NCI-H2171 treated with DMSO at 0.1 percent for 48 hours (cell line): Measurements from ENCODE around the gene MAN1B1.

Experiments used
- DNase-seq: peaks from one replicate; lab custom pipeline; 2025; lab: John Stamatoyannopoulos, UW

The MAN1B1 gene

DNA sequence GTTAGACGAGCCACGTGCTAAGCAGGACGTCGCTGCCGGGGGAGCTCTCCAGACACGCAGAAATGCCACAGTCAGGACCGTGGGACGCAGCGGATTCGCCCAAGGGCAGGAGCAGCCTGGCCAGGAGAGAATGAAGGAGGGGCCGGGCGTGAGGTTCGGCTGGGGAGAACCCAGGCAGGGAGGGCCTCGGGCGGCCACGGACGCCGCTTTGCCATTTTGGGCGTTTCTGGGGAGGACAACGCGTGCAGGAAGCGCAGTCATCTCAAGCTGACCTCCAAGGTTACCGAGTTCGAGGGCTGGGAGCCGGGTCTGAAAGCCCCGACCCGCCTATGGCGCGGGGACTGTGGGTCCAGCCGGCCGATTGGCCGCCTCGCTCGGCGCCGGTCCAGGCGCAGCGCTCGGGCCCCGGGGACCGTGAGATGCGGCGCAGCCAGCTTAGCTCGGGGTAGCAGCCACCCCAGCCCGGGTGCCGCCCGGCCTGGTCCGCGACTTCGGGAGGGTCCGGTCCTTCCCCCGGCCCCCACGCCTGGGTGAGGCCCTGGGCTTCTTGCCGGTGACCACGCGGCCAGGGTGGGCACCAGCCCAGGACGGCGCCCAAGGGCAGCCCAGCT, 760 bp upstream of the MAN1B1 start:
- peak; percentile 30 for DNase-seq

DNA sequence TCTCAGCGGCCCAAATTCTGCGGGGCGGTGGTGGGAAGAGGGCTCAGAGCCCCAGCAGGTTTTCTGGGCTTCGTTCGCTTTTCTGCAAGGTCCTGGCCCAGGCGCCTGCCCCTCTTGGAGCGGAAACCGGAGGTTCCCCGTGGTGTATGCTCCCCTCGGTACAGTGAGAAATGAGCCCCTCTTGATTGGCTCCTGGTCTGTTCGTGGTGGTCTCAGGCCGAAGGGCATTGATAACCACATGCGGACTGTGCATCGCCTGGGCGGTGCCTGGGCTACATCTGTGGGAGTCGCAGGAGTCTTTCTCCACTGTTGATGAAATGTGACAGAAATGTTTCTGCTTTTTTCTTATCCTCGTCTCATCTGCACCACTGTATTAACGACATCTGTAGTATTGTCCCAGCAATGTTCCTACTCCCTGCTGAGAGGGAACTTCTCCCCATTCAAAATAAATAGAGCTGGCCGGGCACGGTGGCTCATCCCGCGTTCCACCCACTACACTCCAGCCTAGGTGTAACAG, 682 bp downstream of the MAN1B1 start:
- DNase-seq = no peak

DNA sequence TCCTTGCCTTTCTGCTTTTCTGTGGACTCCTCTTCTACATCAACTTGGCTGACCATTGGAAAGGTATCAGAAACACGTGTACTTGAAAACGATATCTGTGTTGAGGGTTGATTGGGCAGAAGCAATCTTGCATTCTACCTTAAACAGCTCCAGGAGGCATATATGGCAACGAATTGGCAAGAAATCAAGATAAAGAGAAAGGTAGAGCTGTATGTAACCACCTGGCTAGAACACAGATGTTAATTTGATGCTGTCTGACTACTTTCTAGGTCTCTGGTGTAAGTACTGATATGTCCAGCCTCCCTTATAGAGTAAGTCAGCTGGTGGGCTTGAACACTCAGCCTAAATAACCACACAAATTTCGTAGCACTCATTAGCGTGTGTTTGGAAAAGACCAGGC, 1.3 kb downstream of the MAN1B1 start:
- peak; percentile 77 for DNase-seq

DNA sequence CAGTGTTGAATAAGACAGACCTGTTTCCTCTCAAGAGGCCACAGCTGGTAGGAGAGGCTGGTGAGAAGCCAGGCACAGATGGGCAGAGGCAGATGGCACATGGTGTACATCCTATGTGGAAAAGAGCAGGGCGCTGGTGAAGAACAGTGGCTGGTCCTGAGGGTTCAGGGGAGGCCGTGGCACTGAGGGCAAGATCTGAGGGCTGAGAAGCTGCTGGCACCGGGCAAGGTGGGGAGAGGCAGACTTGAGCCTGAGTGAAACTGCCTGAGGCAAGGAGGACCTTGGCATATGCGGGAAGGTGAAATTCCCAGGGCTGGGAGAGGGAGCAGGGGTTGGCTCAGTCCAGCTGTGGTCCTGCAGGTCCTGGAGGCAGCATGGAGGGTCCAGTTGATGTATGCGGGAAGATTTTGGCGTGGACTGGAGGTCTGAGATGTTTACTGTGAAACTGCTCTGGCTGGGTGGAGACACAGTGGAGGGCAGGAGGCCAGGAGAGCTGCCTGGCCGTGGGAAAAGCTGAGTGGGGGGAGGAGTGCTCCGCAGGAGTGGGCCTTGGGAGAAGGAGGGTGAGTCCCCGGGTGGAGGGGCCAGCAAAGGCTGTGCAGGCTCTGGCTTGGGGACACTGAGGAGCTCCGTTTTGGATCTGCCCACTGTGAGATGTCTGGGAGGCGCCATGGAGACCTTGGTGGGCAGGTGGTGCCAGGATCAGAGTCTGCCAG, 2.6 kb downstream of the MAN1B1 start:
- peak; percentile 89 for DNase-seq

DNA sequence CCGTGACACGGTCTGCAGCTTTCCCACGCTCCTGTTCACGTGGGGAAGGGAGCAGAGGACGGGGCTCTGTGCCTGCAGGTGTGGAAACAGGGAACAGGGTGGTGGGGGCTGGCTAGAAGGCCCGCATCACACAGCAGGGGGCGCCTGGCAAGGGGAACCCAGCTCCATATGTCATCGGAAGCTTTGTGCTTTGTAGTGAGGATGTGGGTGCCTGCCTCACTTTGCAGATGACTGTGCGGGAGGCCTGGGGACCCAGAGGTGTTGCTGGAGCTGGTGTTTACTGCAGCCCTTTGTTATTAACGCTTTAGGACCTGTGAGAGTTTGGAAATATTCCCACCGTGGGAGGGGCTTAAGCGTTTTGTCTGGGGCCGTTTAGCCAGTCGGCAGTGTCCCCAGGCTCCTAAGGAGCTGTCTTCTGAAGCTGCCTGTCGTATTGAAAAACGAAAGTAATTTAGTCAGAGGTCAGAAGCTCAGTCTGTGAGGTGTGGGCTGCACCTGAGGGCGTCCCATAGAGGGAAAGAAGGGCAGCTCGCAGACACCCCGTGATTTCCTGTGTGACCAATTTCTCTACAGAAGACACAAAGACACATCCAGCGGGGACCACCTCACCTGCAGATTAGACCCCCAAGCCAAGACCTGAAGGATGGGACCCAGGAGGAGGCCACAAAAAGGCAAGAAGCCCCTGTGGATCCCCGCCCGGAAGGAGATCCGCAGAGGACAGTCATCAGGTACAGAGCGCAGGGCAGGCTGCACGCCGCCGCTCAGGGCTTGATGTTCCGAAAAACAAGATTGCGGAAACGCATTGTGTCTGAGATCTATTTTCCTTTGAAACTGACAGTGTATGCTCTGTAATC, 9.1 kb downstream of the MAN1B1 start:
- DNase-seq = peak; percentile 71

DNA sequence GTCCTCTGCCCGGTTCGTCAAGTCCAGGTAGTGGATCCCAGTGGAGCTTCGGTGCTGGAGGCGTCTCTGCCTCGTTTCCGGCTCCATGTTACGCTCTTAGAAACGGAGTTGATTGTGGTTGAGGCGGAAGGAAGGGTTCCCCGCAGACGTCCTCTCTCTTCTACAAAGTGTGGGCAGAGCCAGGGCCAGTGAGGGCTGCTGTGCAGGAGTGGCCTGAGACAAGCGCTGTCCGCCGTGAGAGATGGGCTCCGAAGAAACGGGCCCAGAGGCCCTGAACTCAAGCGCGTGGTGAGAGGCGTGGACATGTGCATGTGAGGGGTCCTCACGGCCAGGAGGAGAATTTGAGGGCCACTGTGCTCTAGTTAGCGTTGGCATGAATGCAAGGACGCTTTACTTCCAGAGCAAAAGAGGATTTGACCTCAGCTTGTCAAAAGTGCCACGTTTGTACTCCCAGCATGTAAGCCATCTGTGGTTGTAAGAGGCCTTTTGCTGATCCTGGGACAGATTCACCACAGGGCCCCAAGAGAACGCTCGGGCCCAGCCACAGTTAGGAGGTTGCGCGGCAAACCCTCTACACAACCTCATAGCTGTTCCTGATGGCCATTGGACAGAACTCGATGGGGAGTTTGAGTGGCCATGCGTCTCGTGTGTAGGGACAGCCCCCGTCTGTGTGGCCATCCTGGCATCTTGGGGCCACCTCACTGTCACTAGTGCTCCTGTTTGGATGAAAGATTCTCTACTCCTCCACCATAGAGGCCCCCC, 10.2 kb downstream of the MAN1B1 start:
- no peak for DNase-seq

DNA sequence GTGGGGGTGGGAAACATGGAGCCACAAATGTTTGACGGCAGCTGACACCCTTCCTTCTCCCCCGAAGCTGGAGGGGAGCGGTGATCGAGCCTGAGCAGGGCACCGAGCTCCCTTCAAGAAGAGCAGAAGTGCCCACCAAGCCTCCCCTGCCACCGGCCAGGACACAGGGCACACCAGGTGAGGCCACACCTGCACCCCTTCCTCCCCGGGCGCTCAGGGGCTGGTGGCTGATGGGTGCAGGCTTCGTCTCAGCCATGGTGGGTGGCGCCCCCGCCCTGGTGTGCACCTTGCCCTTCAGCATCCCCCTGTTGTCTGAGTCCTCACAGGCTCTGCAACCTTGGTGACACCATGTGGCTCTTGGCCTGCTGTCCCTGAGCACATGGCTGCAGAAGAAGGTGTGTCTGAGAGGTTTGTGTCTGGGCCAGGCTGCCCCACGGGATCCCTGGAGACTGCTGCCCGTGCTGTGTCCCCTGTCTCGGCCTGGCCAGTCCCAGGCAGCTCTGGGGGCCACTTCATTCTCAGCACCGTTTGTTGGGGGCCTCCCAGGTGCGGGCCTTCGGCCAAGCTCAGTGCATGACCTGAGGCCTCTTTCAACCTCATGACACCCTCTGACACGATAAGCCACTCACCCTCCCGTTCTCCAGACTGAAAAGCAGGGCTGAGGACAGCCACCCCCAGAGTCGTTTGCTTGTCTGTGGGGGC, 11.1 kb downstream of the MAN1B1 start:
- no peak for DNase-seq

DNA sequence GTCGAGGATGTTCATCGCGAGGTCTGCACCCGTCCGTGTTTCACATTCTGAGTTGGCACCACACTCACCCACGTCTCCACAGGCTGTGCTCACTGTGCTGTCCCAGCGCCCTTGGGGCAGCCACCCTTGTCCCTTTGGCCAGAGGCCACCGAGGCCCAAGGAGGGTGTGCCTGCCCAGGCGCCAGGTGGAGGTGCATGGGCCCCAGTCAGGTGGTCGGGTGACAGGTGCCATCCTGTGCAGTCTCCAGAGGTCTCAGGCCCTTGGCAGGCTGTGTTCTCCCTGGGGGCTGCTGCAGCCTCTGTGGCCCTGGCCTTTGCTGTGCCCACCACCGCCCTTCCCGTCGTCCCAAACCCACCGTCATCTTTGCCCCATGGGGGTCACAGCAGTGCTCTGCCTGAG, 12.4 kb downstream of the MAN1B1 start:
- DNase-seq = no peak

DNA sequence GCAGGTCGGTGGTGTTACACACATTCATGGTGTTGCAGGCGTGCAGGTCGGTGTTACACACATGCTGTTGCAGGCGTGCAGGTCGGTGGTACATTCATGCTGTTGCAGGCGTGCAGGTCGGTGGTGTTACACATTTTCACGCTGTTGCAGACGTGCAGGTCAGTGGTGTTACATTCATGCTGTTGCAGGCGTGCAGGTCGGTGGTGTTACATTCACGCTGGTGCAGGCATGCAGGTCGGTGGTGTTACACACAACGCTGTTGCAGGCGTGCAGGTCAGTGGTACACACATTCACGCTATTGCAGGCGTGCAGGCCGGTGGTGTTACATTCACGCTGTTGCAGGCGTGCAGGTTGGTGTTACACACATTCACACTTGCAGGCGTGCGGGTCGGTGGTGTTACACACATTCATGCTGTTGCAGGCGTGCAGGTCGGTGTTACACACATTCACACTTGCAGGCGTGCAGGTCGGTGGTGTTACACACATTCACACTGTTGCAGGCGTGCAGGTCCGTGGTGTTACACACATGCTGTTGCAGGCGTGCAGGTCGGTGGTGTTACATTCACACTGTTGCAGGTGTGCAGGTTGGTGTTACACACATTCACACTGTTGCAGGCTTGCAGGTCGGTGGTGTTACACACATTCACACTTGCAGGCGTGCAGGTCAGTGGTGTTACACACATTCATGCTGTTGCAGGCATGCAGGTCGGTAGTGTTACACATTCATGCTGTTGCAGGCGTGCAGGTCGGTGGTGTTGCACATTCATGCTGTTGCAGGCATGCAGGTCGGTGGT, 16.6 kb downstream of the MAN1B1 start:
- DNase-seq = no peak

DNA sequence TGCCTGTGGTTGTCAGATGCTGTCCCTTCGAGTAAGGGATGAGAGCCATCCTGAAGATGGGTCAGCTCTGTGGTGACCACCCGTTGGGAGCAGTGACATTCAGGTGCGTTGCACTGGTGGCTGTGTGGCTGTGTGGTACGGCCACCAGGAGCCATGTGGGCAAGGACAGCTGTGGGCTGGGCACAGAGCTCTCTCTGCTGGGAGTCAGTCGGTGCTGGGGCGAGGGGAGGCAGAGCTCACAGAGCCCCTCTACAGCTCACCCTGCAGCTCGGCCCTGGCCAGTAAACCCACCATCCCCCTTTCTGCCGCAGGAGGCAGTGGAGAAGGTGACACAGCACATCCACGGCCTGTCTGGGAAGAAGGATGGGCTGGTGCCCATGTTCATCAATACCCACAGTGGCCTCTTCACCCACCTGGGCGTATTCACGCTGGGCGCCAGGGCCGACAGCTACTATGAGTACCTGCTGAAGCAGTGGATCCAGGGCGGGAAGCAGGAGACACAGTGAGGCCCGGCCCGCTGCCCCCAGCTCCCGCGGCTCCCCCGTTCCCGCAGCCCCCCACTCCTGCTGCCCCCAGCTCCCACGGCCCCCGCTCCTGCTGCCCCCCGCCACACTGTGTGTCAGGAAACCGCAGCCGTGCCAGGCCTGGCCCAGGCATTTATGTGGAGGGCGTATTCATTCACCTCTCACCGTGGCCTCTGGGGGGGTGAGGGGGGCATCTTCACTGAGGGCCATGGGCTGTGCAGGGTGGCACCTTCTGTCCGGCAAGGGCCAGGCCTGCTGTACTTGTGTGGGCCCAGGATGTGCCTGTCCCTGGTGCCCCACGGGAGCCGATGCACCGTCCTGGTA, 19.3 kb downstream of the MAN1B1 start:
- DNase-seq = no peak

DNA sequence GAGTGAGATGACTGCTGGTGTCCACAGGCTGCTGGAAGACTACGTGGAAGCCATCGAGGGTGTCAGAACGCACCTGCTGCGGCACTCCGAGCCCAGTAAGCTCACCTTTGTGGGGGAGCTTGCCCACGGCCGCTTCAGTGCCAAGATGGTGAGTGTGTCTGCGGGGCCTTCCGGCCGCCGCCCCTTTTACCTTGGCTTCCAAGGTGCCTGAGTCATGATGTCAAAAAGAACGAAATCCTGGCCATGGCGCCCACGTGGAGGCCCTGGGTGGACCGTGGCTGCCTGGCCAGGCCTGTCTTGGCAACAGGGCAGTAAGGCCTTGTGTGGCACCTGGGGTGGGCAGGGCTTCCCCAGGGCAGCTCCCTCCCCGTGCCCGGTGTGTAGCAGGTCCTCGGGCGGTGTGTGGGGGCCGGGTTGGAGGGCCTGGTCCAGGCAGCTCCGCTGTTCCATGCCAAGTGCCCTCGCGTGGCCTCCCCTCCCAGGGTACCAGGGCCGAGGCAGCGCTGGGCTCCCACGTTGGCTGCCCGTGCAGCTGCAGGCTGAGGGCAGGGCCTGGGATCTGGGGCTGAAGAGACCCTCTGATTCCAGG, 20.0 kb downstream of the MAN1B1 start:
- no peak for DNase-seq

DNA sequence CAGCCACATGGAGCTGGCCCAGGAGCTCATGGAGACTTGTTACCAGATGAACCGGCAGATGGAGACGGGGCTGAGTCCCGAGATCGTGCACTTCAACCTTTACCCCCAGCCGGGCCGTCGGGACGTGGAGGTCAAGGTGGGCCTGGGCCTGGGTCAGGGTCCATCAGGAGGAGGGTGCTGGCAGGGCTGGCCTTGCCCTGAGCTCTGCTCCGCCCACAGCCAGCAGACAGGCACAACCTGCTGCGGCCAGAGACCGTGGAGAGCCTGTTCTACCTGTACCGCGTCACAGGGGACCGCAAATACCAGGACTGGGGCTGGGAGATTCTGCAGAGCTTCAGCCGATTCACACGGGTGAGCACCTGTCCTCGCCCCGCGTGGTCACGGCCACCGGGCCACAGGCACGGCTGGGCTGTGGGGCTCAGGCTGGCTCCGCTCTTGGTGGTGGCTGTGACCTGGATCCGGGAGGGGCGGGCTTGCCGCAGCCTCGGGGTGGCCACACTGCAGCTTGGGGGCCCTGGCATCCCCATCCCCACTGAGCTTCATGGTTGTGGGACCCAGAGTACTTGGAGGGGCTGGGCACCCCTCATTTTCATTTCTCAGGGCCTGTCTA, 20.6 kb downstream of the MAN1B1 start:
- DNase-seq = no peak

DNA sequence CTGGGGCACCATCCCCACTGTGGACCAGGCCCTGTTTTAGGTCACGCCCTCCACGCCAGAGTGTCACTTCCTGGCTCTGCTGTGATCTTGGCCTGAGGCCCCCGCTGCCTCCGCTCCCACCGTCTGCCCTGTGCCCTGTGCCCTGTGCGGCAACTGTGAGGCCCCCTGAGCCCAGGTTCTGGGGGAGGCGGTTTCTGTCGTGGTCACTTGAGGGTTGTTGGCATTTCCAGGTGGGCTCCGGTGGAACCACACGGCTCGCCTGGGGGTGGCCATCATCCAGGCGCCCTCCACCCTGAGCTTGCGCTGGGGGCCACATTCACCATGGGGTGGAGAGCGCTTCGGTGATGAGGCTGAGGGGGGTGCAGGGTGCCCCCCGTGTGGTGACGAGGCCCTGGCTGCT, 21.2 kb downstream of the MAN1B1 start:
- DNase-seq = no peak

DNA sequence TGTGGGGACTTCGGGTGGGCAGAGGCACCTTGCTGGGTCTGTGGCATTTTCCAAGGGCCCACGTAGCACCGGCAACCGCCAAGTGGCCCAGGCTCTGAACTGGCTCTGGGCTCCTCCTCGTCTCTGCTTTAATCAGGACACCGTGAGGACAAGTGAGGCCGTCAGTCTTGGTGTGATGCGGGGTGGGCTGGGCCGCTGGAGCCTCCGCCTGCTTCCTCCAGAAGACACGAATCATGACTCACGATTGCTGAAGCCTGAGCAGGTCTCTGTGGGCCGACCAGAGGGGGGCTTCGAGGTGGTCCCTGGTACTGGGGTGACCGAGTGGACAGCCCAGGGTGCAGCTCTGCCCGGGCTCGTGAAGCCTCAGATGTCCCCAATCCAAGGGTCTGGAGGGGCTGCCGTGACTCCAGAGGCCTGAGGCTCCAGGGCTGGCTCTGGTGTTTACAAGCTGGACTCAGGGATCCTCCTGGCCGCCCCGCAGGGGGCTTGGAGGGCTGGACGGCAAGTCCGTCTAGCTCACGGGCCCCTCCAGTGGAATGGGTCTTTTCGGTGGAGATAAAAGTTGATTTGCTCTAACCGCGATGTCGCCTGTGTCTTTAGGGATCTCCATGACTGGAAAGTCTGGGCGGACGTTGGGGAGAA, 21.9 kb downstream of the MAN1B1 start:
- no peak for DNase-seq

DNA sequence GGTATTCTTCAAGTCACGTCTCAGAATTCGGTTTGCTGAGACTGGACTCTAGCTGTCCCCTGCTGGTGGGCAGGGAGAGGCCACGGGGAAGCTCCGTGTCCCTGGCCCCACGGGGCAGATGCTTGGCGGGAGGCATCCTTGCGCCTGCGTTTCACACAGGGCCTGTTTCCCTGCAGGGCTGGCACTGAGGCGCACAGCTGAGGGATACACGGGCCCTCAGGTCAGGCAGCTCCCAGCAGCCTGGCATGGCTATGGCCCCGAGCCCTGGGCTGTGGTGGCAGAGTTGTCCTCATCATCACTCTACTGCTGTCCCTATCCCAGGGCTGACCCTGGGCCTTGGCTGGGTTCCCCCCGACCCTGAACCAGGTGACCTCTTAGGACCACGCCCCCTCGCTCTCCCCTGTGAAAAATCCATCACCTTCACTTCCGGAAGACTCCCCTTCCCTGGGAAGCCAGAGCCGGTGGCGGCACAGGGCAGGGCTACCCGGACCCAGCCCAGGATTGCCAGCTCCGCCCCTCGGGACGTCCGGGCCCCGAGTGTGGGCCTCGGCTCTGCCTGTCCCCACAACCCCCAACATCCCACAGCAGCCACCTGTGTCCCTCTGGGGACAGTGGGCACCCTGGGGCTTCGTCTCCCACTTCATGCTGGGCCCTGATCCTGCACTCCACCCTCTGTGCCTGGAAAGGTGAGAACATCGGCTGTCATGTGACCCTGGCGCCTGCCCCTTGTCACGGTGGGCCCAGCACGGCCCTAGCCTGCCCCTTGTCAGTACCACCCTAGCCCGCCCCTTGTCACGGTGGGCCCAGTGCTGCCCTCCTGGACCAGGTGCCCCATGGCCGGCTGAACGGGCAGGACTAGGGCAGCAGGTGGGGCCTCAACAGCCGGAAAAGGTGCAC, 22.7 kb downstream of the MAN1B1 start:
- no peak for DNase-seq

DNA sequence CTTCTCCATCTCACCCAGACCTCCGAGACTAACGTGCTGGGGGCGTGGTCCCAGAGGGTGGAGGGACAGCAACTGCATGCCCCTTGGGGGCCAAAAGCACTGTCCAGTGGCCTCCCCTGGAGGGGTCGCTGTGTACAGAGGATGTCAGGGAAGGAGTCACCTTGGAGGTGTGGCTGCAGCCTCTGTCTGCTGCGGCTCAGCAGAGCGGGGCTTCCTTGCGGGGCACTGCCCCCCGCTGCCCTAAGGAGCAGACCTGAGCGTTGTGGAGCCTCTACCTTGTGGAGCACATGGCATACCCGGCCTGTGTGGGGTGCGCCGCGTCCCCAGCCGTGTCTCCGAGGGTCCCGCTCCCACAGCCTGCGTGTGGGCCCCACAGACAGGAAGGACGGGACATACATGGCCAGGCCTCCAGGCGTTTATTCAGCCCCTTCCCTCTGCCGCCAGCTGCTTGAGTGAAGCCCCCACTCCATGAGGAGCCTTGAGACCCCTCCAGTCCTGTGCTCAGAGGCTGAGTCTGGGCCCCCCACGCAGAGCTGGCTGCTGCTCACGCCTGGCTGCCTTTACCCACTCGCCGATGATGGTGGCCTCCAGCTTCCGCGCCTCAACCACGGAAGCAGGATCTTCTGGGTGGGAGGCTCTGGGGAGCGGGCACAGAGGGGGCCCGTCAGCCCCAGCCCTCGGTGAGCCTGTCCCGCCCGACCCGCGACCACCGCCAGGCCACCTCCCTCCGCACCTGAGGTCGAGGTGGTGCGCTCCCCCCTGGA, 23.5 kb downstream of the MAN1B1 start:
- DNase-seq = no peak
